HG02970 (cell line): ENCODE results near the gene PICALM.

ENCODE experiments used
- ATAC-seq: cut with Tn5 transposase; IDR thresholded peaks from one replicate; pipeline ENCODE4 v1.9.1; 2021; ENCODE audit warnings: mild to moderate bottlenecking, moderate library complexity, moderate number of reproducible peaks; ENCODE audit not compliant: unreplicated experiment, low FRiP score

Gene PICALM

DNA sequence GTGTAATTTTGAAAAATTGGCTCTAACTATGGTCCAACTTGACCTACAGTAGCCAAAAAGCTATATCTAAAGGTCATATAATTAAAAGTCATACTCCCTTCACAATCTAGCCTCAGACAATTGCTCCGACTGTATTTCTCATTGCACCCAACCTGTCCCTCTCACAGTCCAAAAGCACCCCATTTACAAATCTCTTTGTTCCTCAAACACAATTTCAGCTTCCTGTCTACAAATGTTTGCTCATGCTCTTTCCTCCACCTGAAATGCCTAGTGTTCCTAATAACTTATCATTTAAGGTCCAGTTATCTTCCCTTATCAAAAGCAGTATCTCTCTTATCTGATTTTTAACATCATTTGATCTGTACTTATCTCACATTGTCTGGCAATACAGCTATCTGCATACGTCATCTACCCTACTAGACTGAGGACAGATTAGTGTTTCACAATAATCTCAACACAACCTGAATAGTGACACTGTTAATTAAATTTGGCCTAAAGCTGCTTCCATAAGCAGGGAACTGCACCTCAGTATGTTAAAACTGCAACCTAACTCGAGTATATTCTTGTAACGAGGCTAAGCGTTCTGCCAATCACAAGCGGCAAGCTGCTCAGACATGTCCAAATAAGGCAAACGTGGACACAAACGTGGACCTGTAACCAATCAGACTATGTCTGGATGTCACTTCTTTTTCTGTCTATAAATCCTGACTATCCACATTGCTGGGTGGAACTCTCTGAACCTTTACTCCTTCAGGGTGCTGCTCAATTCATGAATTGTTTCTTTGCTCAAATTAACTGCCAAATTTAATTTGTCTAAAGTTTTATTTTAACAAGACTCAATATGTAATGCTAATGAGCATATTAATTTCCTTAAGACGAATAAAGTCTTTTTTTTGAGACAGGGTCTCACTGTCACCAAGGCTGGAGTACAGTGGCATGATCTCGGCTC, 15.9 kb downstream of the PICALM start:
- ATAC-seq = no peak

DNA sequence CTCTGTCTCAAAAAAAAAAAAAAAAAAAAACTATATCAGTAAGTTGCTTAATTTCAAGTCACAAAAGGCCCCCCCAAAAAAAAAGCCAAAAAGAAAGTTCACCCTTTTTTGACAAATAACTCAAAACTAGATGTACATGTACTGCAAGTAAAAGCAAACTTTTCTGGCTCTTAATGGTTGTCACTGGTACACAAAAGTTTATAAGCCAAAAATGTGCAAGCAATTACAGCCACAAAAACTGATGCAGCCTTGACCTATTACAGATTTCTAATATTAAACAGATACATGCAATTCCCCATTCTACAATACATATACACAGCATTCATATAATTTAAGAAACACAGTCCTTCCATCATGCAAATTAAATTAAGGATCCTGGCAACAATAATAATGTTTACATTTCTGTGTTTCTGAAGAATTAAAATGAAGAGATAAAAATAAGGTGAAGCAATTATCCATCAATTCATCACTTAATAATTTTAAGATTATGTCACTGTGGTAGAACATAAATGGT, 18.6 kb downstream of the PICALM start:
- no peak for ATAC-seq

DNA sequence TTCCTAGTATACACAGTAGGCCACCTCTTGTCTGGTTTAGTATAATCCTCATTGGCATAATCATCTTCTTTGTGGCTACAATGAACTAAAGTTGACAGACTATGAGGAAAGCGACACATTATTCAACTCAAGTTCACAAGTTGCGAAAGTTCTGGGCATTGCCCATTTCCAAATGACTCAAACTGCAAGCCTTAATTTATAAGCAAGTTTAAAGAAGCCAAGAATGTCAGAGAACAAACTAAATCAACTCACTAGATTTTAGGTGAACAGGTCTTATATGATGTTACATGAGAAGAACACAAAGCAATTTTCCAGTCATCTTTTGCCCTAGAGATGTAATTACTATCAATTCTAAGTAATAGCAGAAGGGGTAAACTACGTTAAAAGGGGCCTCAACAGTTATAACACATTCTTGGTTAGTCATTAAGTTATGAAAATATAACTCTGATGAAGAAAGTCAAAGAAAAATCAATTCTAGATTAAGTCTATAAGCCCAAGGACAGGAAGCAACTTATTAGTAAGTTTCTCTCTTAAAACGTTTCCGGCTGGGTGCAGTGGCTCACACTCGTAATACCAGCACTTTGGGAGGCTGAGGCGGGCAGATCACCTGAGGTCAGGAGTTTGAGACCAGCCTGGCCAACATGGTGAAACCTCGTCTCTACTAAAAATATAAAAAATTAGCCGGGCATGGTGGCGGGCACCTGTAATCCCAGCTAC, 21.5 kb downstream of the PICALM start:
- no peak for ATAC-seq

DNA sequence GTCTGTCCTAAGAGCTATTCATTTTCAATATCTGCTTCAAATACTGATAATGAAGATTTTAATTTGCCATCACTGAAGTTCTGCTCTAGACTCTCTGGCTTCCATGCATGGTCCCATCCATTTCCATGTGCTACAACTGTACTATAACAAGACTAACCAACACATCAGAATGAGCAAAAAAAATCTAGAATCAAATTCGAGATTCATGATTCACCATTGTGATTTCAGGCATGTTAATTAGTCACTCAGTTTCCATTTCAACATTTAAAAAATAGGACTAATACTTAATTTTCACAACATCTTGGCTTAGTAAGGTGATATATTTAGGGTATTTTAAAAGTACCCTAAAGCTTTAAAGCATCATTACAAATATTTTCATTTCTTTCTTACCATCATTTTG, 22.8 kb downstream of the PICALM start:
- no peak for ATAC-seq

DNA sequence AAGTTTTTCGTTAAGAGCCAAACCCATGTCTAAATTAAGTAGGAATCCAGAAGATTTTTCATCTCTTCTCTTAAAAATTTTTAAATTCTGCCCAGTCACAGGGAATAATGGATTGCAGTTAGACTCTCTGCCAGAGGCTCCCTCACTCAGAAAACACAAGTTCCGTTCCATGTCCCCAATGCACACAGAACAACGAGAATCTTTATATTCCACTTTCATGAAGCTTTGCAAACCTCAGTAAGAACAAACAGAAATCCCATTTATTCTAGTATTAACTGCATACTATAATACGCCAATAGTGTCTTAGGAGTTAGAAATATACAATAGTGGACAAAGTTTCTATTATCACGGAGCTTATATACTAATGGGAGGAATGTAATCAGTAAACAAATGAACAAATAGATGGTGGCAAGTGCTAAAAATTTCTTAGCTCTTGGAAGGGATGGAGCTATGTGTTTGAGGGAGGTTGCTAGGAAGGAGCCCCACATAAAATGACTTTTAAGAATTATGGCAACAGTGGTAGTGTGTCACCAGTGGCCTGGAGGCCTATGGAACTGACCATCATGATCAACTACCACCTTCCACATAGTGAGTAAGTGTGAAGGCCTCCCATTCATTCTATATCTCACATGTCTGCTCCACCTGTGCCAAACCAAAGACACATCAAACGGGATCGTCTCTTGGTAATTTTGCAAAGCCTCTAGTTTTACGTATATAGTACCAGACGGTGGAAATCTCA, 24.9 kb downstream of the PICALM start:
- ATAC-seq = no peak

DNA sequence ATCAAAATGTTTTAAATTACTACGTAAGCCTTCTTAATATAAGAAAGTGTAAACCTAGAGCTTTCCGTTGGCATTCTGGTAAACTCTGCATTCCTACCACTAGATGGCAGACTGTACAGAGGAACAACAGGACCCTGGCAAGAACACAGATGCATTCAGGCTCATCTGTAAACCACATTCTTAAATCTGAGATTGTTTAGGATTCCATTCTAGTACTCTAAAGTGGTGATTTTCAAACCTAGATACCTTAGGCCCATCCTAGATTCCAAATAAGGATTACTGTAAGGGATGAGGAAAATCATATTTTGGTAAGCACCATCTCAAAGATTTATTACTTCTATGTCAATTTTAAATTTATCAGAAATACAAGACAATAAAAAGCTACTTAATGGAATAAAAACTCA, 26.9 kb downstream of the PICALM start:
- no peak for ATAC-seq

DNA sequence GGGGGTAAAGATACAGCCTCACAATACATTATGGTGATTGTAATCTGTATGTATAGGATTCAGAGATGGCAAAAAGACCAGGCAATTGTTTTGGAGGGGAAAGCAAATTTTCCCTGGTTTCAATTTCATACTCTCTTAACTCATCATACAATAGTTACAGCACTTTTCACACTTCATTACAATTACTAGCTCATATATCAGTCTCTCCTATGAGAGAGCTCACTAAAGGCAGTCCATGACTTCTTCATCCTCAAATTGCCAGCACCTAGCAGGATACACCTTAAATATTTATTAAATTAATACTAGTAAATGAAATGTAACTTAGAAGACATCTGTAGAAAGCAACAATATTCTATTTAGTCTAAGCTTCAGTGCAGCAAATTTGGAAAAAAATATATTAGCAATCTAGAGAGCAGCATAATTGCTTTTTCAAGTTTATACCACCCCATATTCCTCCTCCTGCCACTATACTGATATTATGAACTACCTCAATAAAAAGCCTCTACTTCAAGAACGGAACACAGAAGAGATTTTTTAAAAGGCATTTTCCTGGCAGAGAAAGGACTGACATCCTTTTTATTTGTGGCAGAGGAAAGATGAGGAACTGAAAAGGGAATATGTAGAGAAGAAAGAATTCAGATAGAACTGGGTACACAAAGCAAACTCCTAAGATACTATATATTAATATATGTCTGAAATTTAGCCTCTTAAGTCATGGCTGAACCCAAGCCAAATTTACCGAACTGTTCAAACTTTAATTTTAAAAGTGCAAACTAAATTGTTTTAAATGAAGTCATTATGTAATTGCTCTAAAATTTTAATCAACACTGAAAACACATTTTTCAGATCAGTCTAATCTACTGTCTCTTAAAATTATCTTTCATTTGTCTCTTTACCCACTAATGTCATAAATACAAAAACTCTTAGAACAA, 27.7 kb downstream of the PICALM start:
- ATAC-seq = no peak

DNA sequence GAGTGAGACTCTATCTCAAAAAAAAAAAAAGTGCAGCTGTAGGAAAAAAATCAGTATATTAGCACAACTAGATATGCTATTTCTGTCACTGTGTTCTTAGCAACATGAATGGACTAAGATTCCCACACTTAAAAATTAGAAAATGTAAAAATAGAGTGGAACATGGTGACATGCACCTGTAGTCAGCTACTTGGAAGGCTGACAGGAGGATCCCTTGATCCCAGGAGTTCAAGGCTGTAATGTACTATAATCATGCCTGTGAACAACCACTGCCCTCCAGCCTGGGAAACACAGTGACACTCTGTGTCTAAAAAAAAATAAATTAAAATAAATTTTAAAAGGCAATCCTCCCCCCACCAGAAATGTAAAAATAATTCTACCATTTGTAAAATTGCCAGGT, 29.8 kb downstream of the PICALM start:
- no peak for ATAC-seq

DNA sequence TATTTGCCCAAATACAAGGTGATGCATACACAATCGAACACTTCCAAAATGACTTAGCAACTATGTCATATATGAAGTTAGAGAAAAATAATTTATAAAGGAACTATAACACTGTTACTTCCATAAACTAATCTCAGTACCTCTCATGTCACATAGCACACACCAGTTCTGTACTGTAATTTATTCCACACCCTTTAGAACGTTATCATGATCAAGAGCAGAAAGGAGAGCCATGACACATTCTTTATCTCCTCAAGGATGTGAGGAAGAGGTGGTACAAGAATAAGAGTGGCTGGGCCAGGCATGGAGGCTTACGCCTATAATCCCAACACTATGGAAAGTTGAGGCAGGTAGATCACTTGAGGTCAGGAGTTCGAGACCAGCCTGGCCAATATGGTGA, 31.1 kb downstream of the PICALM start:
- ATAC-seq = no peak

DNA sequence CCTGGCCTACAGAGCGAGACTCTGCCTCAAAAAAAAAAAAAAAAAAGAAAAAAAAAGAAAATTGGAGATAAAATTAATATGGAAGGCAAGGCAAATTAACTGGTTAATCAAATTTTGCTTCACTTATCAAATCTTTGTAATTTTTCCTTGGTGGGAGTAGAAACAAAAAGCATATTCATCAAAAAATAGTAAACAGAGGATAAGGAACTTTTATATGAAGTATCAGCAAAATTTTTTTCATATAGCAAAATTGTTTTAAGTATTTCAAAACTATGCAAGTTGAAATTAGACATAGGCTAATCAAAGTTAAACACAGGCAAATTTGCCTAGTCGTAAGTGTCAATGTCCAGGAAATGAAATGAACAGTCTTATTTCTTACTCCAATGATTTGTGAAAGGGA, 33.0 kb downstream of the PICALM start:
- no peak for ATAC-seq

DNA sequence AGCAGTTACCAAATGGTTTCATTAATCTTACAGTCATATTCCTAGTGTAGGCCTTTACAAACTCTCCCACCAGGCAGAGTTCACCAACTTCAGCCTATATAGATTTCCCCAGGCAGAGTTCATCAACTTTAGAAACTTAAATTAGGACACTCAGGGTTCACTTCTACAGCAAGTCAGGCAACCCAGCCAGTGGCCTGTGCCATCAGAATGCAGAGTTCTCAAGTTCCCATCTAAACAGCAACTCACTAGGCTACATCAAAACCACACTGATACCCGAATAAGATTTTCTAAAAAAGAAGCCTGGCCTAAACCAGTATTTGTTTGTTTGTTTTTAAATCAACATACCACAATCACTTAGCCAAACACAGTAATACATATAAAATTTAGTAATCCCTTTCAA, 33.7 kb downstream of the PICALM start:
- ATAC-seq = no peak

DNA sequence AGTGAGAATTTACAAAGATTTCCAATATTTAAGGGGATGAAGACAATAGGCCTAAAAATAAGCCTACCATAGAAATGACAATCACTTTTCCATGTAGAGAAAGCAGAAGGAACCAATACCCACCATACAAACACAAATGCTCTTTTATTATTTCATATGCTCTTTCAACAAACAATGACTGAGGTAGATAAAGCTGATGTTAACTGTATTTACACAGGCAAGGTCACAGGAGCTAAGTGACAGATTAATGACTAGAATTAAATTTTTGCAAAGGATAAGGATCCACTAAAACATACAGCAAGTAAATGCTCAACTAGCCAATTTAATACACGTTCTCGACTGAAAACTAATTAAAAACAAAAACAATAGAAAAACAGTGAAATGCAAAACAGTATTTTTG, 34.2 kb downstream of the PICALM start:
- ATAC-seq = no peak

DNA sequence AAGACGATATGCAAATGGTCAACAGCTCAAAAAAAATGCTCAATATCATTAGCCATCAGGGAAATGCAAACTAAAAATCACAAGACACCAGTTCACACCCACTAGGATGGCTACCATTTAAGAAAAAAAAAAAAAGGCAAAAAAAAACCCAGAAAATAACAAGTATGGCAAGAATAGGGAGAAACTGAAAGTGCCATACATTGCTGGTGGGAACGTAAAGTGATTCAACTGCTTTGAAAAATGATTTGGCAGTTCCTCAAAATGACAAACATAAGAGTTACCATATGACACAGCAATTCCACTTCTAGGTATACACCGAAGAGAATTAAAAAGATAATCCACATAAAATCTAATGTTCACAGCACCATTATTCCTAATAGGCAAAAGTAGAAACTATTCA, 47.5 kb downstream of the PICALM start:
- ATAC-seq = no peak

DNA sequence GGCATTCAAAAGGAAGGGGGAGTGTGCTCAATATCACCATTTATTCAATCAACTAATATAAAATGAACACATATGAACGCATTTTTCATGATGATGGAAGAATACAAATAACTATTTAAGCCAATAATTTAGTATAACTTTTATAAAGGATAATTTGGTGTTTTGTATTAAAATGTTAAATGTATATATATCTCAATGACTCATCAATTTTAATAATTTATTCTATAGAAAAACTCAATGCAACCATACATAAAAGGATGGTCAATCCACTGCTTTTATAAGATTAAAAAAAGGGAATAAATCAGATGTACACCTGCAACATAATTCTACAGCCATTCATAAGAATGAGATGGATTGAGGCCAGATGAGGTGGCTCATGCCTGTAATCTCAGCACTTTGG, 50.6 kb downstream of the PICALM start:
- ATAC-seq = no peak

DNA sequence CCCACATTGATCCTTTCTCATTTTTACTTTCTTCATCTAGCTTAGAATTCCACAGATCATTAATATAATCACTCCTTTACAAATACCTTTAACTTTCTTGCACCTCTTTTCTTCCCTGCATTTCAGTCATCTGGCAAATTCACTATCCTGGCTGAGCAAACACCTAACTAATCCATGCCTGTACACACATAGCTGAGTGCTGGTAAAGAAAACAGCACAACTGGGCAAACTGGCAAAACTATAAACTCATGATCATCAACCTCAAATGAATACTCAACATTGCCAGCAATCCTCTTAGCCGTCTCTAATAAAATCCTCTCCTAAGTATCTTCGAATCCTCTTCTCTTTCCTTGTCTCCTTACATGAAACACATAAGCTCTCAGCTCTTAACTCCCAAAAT, 52.4 kb downstream of the PICALM start:
- no peak for ATAC-seq

DNA sequence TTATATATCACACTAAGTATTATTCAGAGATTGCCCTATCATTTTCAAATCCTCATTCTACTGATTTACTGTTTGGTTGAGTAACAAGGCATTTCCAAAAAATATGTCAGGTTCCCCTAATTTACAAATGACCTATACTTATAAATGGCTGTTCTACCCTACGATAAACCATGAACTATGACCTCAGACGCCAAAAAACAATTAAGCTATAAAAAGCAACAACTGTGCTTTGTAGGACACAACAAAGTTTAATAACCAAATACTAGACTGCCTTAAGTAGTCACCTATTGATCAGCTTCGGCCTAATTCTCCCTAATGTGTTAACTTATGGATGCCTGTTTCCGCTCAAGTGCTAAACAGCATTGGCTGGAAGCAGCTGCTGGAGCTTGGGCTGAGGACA, 53.2 kb downstream of the PICALM start:
- no peak for ATAC-seq

DNA sequence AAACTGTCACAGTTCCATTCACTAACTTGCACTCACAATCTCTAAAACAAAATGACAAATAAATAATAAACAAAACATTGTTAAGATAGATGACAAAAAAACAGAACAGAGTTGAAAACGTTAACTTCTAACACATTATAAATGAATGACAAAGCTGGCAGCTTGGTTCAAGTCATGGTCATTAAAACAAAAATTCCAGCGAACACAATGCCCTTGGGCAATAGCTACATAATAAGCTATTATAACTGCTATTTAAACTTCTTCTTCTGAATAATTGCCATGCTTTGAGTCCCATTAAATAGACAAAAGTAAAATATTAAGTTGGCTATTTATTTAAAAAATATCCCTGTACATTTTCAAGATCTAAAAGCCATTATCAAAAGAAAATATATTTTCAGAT, 54.7 kb downstream of the PICALM start:
- ATAC-seq = no peak

DNA sequence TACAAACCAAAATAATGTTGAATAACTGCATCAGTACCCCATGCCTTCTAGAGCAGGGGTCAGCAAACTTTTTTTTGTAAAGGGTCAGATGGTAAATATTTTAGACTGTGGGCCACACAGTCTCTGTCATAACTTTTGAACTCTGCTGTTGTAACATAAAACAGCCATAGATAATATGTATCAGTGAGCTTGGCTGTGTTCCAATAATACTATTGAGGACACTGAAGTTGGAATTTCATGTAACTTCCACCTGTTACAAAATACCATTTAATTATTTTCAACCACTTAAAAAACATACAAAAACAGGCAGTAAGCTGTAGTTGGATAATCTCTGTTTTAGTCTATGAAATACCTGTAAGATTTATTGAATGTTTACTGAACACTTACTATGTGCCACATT, 55.2 kb downstream of the PICALM start:
- no peak for ATAC-seq

DNA sequence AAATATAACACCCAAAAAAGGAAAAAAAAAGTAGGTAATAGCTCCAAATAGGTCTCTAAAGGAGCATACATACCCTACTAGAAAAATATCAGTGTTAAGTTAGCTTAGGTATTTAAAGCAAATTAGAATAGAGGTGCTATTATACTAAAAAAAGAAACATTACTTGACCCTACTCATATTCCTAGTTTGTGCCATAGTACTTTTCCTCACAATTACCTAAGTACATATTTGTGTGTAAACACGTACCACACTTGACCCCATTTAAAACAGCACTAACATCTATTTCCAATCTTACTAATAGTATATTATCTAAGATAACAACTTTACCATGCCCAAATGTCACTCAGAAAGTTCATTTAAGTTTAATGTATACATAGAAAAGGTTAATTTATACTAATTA, 57.7 kb downstream of the PICALM start:
- ATAC-seq = no peak

DNA sequence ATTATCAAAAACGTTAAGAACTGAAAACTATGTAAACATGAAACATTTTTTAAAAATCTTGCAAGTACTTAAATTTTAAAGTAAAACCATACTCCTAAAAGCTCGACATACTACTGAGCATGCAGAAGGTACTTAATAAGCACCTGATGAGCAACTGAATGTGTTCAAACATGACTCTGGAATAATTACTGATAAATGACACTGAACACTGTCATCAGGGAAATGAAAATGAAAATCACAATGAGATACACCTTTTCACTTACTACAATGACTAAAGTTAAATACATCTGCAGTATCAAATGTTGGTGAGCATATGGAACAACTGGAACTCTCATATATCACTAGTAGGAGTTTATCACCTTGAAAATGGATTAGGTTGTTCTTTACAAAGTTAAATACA, 65.2 kb downstream of the PICALM start:
- no peak for ATAC-seq
